Stimulated activated CD4-positive, alpha-beta T cell treated with anti-CD3 and anti-CD28 coated beads, Interleukin-2, amount 100 ng/mL, for 48 hours (primary cell): ENCODE data around the gene TBX15.

Source experiments
- DNase-seq, 2 donors: peaks; one replicate each; pipeline ENCODE4 v3.0.0-alpha.2; 2020

The TBX15 gene

GRCh38 chr1:119001181-119002027 is 13.3 kb upstream of the TBX15 start:
- DNase-seq = no peak

- DNase-seq = no peak
These were observed 12.4 kb upstream of the TBX15 start for GRCh38 chr1:119000371-119001180.

- no peak for DNase-seq
These were observed 11.4 kb upstream of the TBX15 start for GRCh38 chr1:118999348-119000071.

GRCh38 chr1:118998171-118998570 is 10.0 kb upstream of the TBX15 start:
- no peak for DNase-seq

GRCh38 chr1:118997225-118997624 is 9.1 kb upstream of the TBX15 start:
- no peak for DNase-seq

GRCh38 chr1:118995312-118996016 is 7.3 kb upstream of the TBX15 start:
- DNase-seq = no peak

GRCh38 chr1:118993700-118994026 is 5.5 kb upstream of the TBX15 start:
- DNase-seq = no peak

GRCh38 chr1:118992868-118993699 is 4.9 kb upstream of the TBX15 start:
- no peak for DNase-seq

- no peak for DNase-seq
These were observed 4.2 kb upstream of the TBX15 start for GRCh38 chr1:118992237-118992825.

GRCh38 chr1:118991448-118991847 is 3.3 kb upstream of the TBX15 start:
- DNase-seq = no peak

- DNase-seq = no peak
These were observed 2.5 kb upstream of the TBX15 start for GRCh38 chr1:118990513-118991152.

- DNase-seq = no peak
These were observed 1.8 kb upstream of the TBX15 start for GRCh38 chr1:118989878-118990378.

- no peak for DNase-seq
These were observed 1.1 kb upstream of the TBX15 start for GRCh38 chr1:118989006-118989815.

GRCh38 chr1:118987468-118988185 is 516 bp downstream of the TBX15 start:
- no peak for DNase-seq

GRCh38 chr1:118986555-118987467 is 1.3 kb downstream of the TBX15 start:
- DNase-seq = no peak

GRCh38 chr1:118985640-118986554 is 2.2 kb downstream of the TBX15 start:
- no peak for DNase-seq
